Activated CD4-positive, alpha-beta T cell treated with anti-CD3 and anti-CD28 coated beads, Interleukin-2, amount 50 U/mL, for 24 hours (primary cell): Measurements from ENCODE around the gene MEIOSIN.
"Not testable (repeated sequence)": the region's sequence is repeated elsewhere in the genome, so short reads cannot be mapped to it uniquely, and the experiment has no call there.

Experiments
- DNase-seq, 2 donors: peaks; one replicate each; pipeline ENCODE4 v3.0.0-alpha.2; 2020; ENCODE audit warnings: low read depth in 1 of 2, low spot score in 1 of 2

MEIOSIN gene

GRCh38 chr19:45733160-45733810, at the start of gene MEIOSIN:
Gene MEIOSIN (plus strand): TSS chr19:45733439. CDS start chr19:45735377, 1,938 bp downstream.
- no peak for DNase-seq

- DNase-seq: not testable (repeated sequence)
Observed at GRCh38 chr19:45685045-45685444, 48.2 kb upstream of the MEIOSIN start.

- DNase-seq: no peak
Observed at GRCh38 chr19:45687599-45687998, 45.6 kb upstream of the MEIOSIN start.

- peak in 1 of 2 donors; percentile 93 for DNase-seq
Observed at GRCh38 chr19:45691516-45692186, 41.6 kb upstream of the MEIOSIN start, which contains the start of gene SNRPD2. Gene SNRPD2 (minus strand): TSS chr19:45691953. CDS start chr19:45691888, 65 bp downstream.

GRCh38 chr19:45692187-45693105, 40.8 kb upstream of the MEIOSIN start, which contains the start of gene QPCTL:
Gene QPCTL (plus strand): TSS chr19:45692666. CDS start chr19:45692704, 38 bp downstream.
- peak; percentile 92 to 97 for DNase-seq

- DNase-seq: peak; percentile 66 to 68
Observed at GRCh38 chr19:45693106-45693788, 40.0 kb upstream of the MEIOSIN start.

GRCh38 chr19:45701676-45702075, 31.6 kb upstream of the MEIOSIN start:
- no peak for DNase-seq

GRCh38 chr19:45705115-45705514, 28.1 kb upstream of the MEIOSIN start:
- DNase-seq: no peak

GRCh38 chr19:45705710-45706415, 27.4 kb upstream of the MEIOSIN start:
- DNase-seq: no peak

- DNase-seq: no peak
Observed at GRCh38 chr19:45710356-45711130, 22.7 kb upstream of the MEIOSIN start.

GRCh38 chr19:45711851-45712698, 21.2 kb upstream of the MEIOSIN start:
- no peak for DNase-seq

GRCh38 chr19:45712699-45713067, 20.6 kb upstream of the MEIOSIN start:
- DNase-seq: no peak

GRCh38 chr19:45713141-45713540, 20.1 kb upstream of the MEIOSIN start:
- no peak for DNase-seq

- DNase-seq: no peak
Observed at GRCh38 chr19:45715139-45715538, 18.1 kb upstream of the MEIOSIN start.

- peak; percentile 8 to 16 for DNase-seq
Observed at GRCh38 chr19:45716359-45717130, 16.7 kb upstream of the MEIOSIN start.

GRCh38 chr19:45717131-45717982, 15.9 kb upstream of the MEIOSIN start:
- DNase-seq: peak; percentile 89 to 96
